Activated CD4-positive, alpha-beta T cell treated with anti-CD3 and anti-CD28 coated beads for 4 hours (primary cell): Measurements from ENCODE around the gene GPRC5A.

ENCODE experiments used
- DNase-seq, 2 donors: peaks; one replicate each; pipeline ENCODE4 v3.0.0-alpha.2; 2020

The GPRC5A gene

GRCh38 chr12:12915656-12916055 is 24.3 kb downstream of the GPRC5A start:
- no peak for DNase-seq

DNA sequence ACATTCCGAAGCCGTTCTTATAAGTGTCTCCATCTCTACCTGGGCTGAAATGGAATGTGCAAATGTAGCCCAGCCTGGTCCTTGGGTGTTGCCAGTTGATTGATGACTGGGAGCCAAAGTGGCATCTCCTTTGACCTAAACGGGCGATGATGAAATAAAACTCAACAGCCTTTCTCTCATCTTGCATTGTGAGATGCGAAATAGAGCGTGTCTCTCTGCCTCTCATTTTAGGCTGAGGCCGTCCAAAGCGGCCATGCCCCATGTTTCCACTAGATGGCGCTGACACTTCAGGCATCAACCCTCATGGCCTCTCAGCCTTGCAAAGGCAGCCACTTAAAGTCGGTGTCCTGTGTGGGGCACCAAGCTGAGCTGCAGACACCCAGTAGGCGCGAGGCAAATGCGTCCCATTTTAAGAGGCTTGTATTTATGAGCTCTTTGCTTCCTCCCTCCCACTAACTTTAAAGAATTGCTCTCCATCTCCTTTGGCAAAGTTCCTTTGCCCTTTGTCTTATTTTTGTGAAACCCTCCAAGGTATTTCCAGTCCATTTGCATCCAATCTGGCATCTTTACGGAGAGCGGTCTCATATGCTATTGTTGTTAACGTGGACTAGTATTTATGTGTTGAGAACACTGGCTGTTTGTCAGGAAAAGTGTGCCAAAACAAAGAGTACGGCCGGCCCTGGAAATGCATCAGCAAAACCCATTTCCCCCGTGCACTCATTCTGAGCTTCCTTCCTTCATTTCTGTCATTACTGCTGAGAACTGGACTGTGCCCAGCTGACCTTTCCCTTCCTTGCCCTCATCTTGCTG is 25.0 kb downstream of the GPRC5A start:
- DNase-seq = peak; percentile 75 to 87

- DNase-seq = no peak
These were observed 26.2 kb downstream of the GPRC5A start for GRCh38 chr12:12917517-12917916.

GRCh38 chr12:12918781-12919389 is 27.5 kb downstream of the GPRC5A start:
- no peak for DNase-seq

DNA sequence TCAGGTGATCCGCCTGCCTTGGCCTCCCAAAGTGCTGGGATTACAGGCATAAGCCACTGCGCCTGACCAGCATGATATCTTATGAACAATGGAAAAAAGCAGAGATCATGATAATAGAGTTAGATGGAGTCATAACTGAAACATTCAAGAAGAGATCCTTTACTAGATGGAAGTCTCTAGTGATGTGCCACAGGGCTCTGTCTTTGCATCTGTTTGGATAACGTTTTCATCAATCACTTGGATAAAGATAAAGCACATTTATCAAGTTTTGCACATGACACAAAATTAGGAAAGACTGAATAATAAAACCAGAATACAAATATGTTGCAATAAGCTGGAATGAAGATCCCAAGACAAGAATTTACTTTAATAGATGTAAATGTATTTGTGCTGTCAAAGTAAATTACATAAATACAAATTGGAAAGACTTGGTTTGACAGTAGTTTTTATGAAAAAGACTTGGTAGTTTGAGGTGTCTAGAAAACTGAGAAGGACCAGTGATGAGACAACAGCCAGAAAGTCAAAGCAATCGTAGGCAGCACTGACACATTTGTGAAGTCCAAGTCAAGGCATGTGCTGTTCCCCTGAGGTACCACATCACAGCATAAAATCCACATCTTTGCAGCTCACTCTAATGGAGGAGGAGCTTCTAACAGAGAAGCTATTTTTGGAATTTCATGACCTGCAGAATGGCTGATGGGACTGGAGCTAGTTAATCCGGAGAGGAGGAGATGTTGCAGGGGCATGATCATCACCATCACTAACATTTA is 28.5 kb downstream of the GPRC5A start:
- no peak for DNase-seq

DNA sequence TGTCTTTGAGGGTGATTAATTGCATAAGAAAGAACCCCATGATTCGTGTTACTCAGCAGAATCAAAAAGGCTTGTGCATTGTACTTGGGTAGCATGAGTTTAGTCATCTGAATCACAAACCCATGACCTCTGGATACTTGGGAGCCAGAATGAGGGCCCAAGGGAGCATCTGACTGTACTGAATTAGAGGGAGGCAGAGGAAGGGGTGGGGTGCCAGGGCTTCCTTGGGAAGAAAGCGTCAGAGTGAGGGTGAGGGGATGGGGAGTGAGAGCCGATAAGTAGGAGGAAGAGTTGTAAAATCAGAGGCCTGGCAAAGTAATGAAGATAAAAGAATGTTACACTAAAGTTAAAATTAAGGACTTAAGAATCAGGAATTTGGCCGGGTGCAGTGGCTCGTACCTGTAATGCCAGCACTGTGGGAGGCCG is 30.8 kb downstream of the GPRC5A start:
- DNase-seq = no peak

GRCh38 chr12:12922978-12923377 is 31.6 kb downstream of the GPRC5A start:
- DNase-seq = no peak

GRCh38 chr12:12924169-12924568 is 32.8 kb downstream of the GPRC5A start:
- DNase-seq = no peak

DNA sequence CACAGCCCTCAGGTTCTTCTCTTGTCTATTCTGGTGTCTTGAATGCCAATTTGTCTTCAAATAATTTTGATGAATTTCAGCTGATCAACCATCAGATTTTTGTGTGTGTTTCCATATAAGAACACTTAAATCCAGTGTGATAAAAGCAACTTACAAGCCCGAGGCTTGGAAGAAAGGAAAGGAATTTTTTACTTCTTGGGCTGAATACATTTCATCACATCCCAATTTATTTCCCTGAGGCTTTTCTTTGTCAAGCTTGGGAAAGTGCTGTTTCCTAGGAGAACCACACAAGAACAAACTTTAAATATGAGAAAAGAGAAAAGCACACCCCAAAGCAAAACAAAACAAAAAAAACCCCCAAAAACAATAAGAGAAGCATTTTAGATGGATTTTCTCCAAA is 34.0 kb downstream of the GPRC5A start:
- DNase-seq = no peak

- DNase-seq = no peak
These were observed 35.3 kb downstream of the GPRC5A start for GRCh38 chr12:12926571-12927071.

GRCh38 chr12:12927211-12928079 is 36.1 kb downstream of the GPRC5A start:
- DNase-seq = peak; percentile 33 to 59

GRCh38 chr12:12929696-12930095 is 38.3 kb downstream of the GPRC5A start:
- DNase-seq = no peak

DNA sequence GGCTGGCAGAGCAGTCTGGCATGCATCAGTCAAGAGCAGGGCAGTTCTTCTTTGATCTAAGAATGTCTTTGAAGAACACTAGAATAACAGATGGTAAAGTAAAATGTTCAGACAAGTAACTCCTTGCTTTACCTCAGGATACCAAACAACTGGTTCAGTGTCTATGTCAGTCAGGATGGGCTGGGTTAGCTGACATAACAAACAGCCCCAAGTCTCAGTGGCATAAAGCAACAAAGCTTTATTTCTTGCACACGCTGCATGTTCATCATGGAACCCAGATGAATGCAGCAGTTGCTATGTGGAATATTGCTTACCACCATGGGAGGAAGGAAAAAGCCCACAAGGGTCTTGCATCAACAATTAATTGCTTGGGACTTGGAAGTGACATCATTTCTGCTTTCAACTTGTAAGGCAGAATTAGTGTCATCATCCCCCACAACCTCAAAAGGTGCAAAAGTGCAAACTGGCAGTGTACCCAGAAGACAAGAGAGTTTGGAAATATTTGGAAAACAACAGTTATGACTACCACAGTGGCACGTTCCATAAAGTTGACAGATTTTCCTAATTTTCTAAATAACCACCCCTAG is 39.4 kb downstream of the GPRC5A start:
- DNase-seq = no peak

DNA sequence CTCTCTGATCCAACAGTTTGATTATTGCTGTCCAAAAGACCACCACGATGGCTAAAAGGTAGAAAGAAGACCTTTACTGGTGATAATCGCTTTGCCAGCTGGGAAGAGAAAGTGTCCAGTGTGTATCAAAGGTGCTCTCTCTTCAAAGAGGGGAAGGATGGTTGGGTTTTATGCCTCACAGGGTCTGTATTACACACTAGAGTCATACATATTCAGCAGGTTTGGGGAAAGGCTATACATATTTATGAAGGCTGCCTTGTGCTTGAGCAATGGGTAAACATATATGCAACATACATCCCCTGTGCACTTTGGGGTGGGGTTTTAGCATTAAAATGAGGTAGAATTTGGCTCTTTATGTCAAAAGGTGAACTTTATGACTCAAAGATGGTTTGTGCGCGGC is 42.4 kb downstream of the GPRC5A start:
- no peak for DNase-seq

DNA sequence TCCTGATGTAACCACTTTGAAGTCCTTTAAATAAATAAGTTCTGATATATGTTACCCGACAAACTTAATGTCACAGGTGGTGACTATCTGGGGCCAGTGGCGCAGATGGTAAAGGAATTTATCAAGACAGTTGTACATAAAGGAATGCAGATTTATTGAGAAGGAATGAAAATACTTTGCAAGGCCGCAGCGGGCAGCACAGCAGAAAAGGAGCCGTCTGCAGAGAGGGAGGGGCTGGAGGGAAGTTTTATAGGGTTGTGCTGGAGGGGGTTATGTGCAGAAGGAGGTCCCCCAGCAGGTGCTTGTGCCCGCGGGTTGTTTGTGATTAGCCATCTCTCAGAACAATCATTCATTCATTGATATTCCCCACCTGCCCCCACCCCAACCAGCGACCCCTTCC is 43.2 kb downstream of the GPRC5A start:
- DNase-seq = no peak

GRCh38 chr12:12936983-12937491 is 45.7 kb downstream of the GPRC5A start:
- DNase-seq = no peak

- no peak for DNase-seq
These were observed 47.2 kb downstream of the GPRC5A start for GRCh38 chr12:12938541-12938940.

DNA sequence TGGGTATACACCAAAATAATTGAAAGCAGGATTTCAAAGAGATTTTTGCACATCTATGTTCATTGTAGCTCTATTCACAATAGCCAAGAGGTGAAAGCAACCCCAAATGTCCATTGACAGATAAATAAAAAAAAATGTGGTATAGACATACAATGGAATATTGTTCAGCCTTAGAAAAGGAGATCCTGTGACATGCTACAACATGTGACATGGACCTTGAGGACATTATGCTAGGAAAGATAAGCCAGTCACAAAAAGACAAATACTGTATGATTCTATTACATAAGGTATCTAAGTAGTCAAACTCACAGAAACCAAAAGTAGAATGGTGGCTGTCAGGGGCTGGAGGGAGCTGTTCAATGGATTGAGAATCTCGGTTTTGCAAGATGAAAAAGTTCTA is 48.5 kb downstream of the GPRC5A start:
- DNase-seq = no peak

DNA sequence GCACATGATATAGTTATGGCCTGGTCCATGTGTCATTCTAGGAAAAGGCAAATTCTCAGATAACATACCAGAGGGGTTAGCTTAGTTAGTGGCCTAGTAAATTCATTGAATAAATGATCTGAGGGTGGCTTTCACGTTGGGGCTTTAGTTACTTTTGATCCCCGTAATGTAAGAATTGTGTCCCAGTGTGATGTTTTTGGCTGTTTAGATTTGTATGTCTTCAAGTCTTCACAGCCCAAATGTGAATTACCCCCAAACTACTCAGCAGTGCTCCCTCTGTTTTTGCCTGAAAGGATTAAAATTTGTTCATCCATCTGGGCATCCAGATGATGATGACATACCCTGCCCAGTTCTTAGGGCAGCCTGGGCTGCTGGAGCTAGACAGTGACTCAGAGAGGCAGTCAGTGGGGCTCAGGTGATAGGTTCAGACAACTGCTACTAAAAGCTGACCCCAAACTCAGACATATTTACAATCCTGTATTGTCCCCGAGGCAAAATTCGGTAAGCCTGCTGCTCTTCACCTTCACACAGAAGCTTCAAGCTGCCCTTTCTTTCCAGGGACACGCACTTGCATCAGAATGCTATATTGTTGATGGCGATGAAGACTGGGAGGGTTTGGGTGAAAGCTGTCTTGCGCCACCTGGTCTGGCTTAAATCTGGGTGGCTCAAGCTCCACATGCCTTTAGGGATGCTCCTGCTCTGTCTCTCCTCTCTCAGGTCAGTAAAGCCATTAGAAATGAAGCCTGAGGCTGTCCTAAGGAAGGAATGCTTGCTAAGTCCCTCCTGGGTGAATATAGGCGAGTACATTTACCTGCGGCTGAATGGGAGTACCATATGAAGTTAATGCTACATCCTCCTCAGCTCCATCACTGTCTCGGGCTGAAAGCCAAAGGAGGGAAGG is 50.3 kb downstream of the GPRC5A start:
- no peak for DNase-seq

- no peak for DNase-seq
These were observed 52.4 kb downstream of the GPRC5A start for GRCh38 chr12:12943586-12944260.
